AG09319 (cell line): ENCODE results near the gene RTEL1.
"Not testable (repeated sequence)": the region's sequence is repeated elsewhere in the genome, so short reads cannot be mapped to it uniquely, and the experiment has no call there.

Experiments
- DNase-seq: peaks from one replicate; pipeline ENCODE4 v3.0.0-alpha.2; 2010; ENCODE audit warnings: low read depth; ENCODE audit errors: extremely low read depth
- TF ChIP-seq, protein P1 (sequence below): IDR thresholded peaks from 2 replicates; pipeline ENCODE4 v1.5.1; 2011; ENCODE audit warnings: low read depth, mild to moderate bottlenecking, inconsistent platforms, low read length, moderate library complexity

The RTEL1 gene

DNA sequence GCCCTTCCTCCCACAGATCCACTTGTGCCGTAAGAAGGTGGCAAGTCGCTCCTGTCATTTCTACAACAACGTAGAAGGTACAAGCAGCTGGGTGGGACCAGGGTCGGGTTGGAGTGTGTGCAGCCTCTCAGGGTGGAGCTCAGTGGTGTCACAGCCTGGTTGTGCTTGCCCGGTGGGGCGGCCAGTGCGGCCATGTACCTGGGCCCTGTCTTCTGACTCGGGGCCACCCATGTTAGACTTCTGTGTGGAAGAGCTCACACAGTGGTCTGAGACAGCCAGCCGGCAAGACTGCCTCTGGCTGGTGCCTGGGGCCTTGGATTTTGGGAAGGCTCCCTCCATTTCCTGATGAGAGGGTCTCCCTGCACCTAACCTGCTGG is 4.7 kb downstream of the RTEL1 start:
- TF ChIP-seq, protein P1, sequence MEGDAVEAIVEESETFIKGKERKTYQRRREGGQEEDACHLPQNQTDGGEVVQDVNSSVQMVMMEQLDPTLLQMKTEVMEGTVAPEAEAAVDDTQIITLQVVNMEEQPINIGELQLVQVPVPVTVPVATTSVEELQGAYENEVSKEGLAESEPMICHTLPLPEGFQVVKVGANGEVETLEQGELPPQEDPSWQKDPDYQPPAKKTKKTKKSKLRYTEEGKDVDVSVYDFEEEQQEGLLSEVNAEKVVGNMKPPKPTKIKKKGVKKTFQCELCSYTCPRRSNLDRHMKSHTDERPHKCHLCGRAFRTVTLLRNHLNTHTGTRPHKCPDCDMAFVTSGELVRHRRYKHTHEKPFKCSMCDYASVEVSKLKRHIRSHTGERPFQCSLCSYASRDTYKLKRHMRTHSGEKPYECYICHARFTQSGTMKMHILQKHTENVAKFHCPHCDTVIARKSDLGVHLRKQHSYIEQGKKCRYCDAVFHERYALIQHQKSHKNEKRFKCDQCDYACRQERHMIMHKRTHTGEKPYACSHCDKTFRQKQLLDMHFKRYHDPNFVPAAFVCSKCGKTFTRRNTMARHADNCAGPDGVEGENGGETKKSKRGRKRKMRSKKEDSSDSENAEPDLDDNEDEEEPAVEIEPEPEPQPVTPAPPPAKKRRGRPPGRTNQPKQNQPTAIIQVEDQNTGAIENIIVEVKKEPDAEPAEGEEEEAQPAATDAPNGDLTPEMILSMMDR: no peak
- DNase-seq: no peak

DNA sequence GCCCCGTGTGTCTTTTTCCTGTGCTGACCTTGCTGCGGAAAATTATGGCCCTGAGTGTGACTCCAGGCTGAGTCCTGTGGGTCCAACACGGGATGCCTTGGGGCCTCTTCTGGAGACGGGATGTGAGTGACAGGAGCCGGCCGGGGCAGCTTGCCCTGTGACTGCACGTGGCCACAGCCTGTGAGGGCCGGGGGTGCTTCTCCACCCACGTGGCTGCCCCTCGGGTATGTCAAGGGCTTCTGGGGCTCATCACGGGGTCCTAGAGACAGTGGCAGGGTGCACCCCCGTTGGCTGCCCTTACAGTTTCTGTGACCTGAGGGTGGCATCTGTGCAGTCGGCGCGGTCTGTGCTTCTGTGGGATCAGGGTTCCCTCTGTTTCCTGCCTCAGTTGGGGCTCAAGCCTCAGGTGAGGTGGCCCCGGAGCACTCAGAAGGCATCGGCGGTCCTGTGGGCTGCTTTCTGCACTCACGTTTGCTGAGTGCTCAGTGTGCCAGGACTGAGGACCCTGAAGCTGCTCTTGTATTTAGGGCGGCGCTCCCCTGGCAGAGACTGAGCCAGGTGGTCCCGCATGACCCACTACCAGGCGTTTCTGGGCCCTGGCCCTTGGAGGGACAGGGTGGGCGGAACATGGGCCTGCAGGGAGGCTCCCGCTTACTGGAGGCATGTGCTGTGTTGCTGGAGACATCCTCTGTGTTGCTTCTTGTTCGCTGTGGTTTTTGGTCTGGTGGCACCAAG is 5.4 kb downstream of the RTEL1 start:
- TF ChIP-seq, protein P1: no peak
- DNase-seq: no peak

DNA sequence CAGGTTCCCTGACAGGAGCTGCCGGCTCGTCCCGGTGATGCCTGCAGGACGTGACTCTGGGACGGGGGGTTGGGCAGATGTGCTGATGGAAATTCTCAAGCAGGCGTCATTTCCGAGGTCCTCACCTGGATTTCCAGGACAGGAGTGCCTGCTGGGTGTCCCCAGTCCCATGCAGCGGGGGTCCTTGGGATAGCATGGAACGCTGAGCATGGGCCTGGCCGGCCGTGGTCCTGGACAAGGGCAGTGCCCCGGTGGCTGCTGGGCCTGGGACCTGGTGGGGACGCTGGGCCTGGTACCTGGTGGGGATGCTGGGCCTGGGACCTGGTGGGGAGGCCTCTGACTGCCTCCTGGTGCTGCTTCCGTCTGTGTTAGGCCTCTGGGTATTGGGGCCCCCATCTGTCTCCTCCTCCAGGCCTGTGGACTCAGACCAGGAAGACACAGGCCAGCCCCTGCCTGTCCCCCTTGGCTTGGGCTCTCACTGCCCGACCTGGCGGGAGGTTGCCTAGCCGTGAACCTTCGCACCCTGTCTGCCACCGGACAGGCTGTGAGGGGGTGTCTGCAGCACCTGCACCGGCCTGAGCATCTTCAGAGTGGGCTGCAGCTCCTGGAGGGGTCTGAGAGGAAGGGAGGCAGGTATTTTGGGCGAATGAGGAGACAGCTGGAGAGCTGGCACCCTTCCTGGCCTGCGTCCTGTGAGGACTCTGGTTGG is 6.2 kb downstream of the RTEL1 start:
- no peak for DNase-seq
- TF ChIP-seq, protein P1: no peak

DNA sequence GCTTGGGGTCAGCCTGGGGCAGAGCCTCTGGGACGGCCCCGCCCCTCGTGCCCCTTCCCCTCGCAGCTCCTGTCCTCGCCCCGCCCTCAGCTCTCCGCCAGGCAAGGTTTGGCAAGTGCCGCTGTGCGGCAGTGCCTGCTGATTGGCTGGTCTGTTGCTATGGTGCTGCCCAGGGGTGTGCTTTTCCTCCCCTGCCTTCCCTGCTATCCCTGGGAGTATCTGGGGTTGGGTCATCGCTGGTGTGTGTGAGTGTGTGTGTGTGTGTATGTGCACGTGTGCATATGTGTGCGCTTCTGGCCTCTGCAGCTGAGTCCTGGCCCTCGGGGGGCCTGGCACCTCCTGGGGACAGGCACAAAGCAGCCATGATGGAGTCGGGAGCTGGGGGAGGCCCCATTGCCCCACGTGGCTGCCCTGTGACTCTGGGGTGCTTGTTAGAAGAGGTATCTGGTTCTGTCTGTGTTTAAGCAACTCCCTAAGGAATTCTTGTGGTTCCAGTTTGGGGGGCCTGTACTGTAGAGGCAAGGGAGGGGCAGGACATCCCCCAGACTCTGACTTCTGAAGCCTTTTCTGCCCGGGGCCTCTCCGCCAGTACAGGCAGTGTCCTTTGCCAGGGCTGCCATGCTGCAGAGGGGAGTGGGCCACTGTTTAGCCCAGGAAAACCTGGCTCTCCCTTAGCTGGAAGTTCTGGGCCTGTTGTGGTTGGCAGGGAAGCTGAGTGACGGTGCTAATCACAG is 6.9 kb downstream of the RTEL1 start:
- DNase-seq: no peak
- TF ChIP-seq, protein P1: no peak

DNA sequence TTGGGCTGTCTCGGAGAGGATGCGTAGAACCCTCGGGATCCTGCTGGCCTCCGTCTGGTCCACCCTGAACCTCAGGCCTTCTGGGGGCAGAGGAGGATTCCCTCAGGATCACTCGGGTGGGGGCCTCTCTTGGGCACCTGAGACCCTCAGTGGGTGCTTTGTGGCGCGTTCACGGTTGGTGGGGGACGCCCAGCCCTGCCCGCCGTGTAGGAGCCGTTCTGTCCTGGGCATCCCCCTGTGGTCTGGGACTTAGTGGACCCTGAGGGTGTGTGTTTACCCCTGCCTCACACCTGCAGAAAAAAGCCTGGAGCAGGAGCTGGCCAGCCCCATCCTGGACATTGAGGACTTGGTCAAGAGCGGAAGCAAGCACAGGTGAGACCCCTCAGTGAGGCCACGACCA is 7.6 kb downstream of the RTEL1 start:
- TF ChIP-seq, protein P1: no peak
- no peak for DNase-seq

DNA sequence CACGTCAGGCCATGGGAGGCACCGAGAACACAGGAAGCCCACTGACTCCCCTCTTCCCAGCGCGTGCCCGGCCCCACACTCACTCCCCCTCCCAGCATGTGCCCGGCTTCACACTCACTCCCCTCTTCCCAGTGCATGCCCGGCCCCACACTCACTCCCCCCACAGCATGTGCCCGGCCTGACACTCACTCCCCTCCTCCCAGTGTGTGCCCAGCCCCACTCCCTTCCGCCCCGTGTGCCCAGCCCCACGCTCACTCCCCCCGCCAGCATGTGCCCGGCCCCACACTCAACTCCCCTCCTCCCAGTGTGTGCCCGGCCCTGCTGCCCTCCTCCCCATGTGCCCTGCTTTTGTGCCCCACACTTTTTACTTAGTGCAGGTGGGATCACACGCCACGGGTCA is 9.7 kb downstream of the RTEL1 start:
- TF ChIP-seq, protein P1: no peak
- DNase-seq: no peak

DNA sequence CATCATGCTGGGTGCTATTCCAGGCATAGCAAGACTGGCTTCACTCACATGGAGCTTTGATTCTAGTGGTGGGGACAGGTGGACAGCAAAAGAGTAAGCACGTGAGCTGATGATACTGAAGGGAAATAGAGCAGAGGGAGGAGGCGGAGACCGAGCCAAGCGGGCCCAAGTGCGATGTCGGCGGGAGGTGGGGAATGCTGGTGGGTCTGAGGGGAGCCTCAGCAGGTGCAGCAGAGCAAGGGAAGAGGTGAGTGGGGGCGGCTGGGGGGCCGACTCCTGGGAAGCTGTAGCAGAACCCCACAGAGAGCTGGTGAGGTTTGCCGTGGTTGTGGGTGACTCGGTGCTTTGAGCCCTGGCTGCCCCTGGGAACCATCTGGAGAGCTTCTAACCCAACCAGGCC is 10.2 kb downstream of the RTEL1 start:
- TF ChIP-seq, protein P1: no peak
- DNase-seq: no peak

DNA sequence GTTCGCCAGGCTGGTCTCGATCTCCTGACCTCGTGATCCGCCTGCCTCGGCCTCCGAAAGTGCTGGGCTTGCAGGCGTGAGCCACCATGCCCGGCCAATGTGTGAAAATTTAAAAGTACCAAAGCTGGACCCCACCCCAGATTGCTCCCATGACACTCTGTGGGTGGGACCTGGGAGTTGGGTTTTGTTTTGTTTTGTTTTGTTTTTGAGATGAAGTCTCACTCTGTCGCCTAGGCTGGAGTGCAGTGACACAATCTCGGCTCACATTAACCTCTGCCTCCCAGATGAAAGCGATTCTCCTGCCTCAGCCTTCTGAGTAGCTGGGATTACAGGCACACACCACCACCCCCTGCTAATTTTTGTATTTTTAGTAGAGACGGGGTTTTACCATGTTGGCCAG is 13.6 kb downstream of the RTEL1 start:
- DNase-seq: not testable (repeated sequence)
